ENCODE results near the gene DPP3.

GRCh38 chr11:66530927-66531709, 50.9 kb downstream of the DPP3 start:
- no peak for TF ChIP-seq CTCF (IDR thresholded peaks at IDR 0.05; ENCODE audit: insufficient read depth, low read depth, low read length)
- TF ChIP-seq EZH2 (IDR thresholded peaks at IDR 0.05; ENCODE audit: insufficient read depth, low read length) = no peak
